Activated CD8-positive, alpha-beta T cell treated with anti-CD3 and anti-CD28 coated beads for 36 hours (primary cell): Measurements from ENCODE around the gene R3HDM4. TPM values are rescaled to one million over a fixed set of nuclear protein-coding genes. Genes with fewer than 3 reads are reported as not detected.

Experiments used
- ATAC-seq: fragments of 200-7000 bp; cut with Tn5 transposase; one replicate; pipeline ENCODE4 v1.10.0; 2021; ENCODE audit warnings: mild to moderate bottlenecking, moderate library complexity
- CTCF ChIA-PET: fragments of 350-600 bp; sonication (Branson Sonifier 250); formaldehyde crosslinking; loops from one replicate; lab custom pipeline; 2021; ENCODE audit warnings: antibody characterized with exemption; lab: Charles Lee
- POLR2A ChIA-PET: fragments of 350-600 bp; sonication (Branson Sonifier 250); formaldehyde crosslinking; loops from one replicate; lab custom pipeline; 2021; ENCODE audit warnings: antibody characterized with exemption; lab: Charles Lee
- DNase-seq: peaks from one replicate; pipeline ENCODE4 v3.0.0-alpha.2; 2020
- H3K27ac Mint-ChIP-seq: one replicate; pipeline ENCODE4 v1.8.0; 2021; ENCODE audit warnings: mild to moderate bottlenecking, mixed read lengths
- H3K27me3 Mint-ChIP-seq: one replicate; pipeline ENCODE4 v1.8.0; 2021; ENCODE audit warnings: mixed read lengths
- H3K36me3 Mint-ChIP-seq: one replicate; pipeline ENCODE4 v1.8.0; 2021; ENCODE audit warnings: low read depth, mixed read lengths
- H3K4me1 Mint-ChIP-seq: one replicate; pipeline ENCODE4 v1.8.0; 2021; ENCODE audit warnings: low read depth, mixed read lengths
- H3K4me3 Mint-ChIP-seq: one replicate; pipeline ENCODE4 v1.8.0; 2021; ENCODE audit warnings: mild to moderate bottlenecking, moderate library complexity, mixed read lengths
- H3K9me3 Mint-ChIP-seq: one replicate; pipeline ENCODE4 v1.8.0; 2021; ENCODE audit warnings: mixed read lengths
- CTCF ChIP-seq: fragments of 200-600 bp; IDR thresholded peaks from one replicate; pipeline ENCODE4 v1.8.0; 2022; ENCODE audit warnings: antibody characterized with exemption, mild to moderate bottlenecking
- intact Hi-C: fragments of 100-400 bp; cut with micrococcal nuclease; formaldehyde crosslinking; loops from one replicate; pipeline ENCODE4 v1.10.0; 2022
- total RNA-seq, 2 experiments: library from RNA; stranded (reverse); gene quantifications; one replicate each; pipeline ENCODE4 v1.2.3, GENCODE V29; 2021

Gene R3HDM4
- total RNA-seq, 2 experiments from 2014 or later: 58.4 to 61.5 TPM

- CTCF ChIA-PET: interaction anchor here (1.0 to 2.4 kb wide), 2 partner anchors 42 to 44 kb away, joined by 3 to 5 read pairs; partner anchors contain the start of gene WDR18
These were observed 26.9 kb upstream of the R3HDM4 start for GRCh38 chr19:939922-940321.

GRCh38 chr19:939439-939838, 26.4 kb upstream of the R3HDM4 start:
- Mint-ChIP-seq H3K4me3 (no peak overlapping the region), H3K9me3 (peaks cover 3% of the 10 kb centered on the region), H3K36me3 (peaks cover 3% of the 10 kb centered on the region), H3K4me1 (peaks cover 27% of the 10 kb centered on the region), H3K27ac (no peak overlapping the region), H3K27me3 (peaks cover 6% of the 10 kb centered on the region)
- DNase-seq: no peak
- CTCF ChIA-PET: interaction anchor here (1.0 to 2.4 kb wide), 2 partner anchors 43 to 44 kb away, joined by 3 to 5 read pairs; partner anchors contain the start of gene WDR18
- intact Hi-C loops: no loop called here
- ATAC-seq: no peak
- TF ChIP-seq CTCF: no peak
- POLR2A ChIA-PET: interaction anchor here (1.6 kb wide), 1 partner anchor 45 kb away, joined by 5 read pairs; the partner anchor contains the start of gene WDR18

More at GRCh38 chr19:939922-940321, 26.9 kb upstream of the R3HDM4 start:
- no peak for TF ChIP-seq CTCF
- H3K4me3 Mint-ChIP-seq: peak overlapping the region; percentile 39
- H3K27me3 Mint-ChIP-seq: peaks cover 6% of the 10 kb centered on the region
- POLR2A ChIA-PET: no interaction called here
- H3K36me3 Mint-ChIP-seq: peaks cover 3% of the 10 kb centered on the region
- DNase-seq: no peak
- ATAC-seq: no peak
- peaks cover 3% of the 10 kb centered on the region for H3K9me3 Mint-ChIP-seq
- no peak overlapping the region for H3K27ac Mint-ChIP-seq
- H3K4me1 Mint-ChIP-seq: peaks cover 27% of the 10 kb centered on the region
- intact Hi-C loops: no loop called here

GRCh38 chr19:938233-938923, 25.4 kb upstream of the R3HDM4 start:
- CTCF ChIA-PET: interaction anchor here (0.6 to 1.2 kb wide), 3 partner anchors 14 to 57 kb away, joined by 3 to 4 read pairs (median 3); no protein-coding TSS in a partner anchor

GRCh38 chr19:937259-937694, 24.3 kb upstream of the R3HDM4 start:
- no peak for TF ChIP-seq CTCF
- H3K9me3 Mint-ChIP-seq: peaks cover 3% of the 10 kb centered on the region
- H3K27me3 Mint-ChIP-seq: peaks cover 6% of the 10 kb centered on the region
- intact Hi-C loops: no loop called here
- no peak overlapping the region for H3K4me3 Mint-ChIP-seq
- peak; percentile 88 for DNase-seq
- ChIA-PET CTCF (interaction anchor here (1.2 to 2.5 kb wide), 2 partner anchors 34 to 58 kb away, joined by 3 to 8 read pairs; no protein-coding TSS in a partner anchor), POLR2A (no interaction called here)
- peak; percentile 63 for ATAC-seq
- H3K4me1 Mint-ChIP-seq: peaks cover 40% of the 10 kb centered on the region
- H3K27ac Mint-ChIP-seq: peak overlapping the region; percentile 68
- H3K36me3 Mint-ChIP-seq: peaks cover 3% of the 10 kb centered on the region

More at GRCh38 chr19:938233-938923, 25.4 kb upstream of the R3HDM4 start:
- DNase-seq (no peak), ATAC-seq (no peak)
- POLR2A ChIA-PET: interaction anchor here (0.7 to 1.6 kb wide), 3 partner anchors 14 to 46 kb away, joined by 3 to 5 read pairs (median 3); partner anchors contain the start of gene WDR18
- Mint-ChIP-seq H3K36me3 (peaks cover 3% of the 10 kb centered on the region), H3K9me3 (peaks cover 3% of the 10 kb centered on the region), H3K27me3 (peaks cover 6% of the 10 kb centered on the region), H3K27ac (no peak overlapping the region), H3K4me3 (no peak overlapping the region), H3K4me1 (peaks cover 32% of the 10 kb centered on the region)
- intact Hi-C loops: no loop called here
- TF ChIP-seq CTCF: no peak

GRCh38 chr19:936175-936546, 23.1 kb upstream of the R3HDM4 start:
- H3K27me3 Mint-ChIP-seq: peaks cover 1% of the 10 kb centered on the region
- no peak for TF ChIP-seq CTCF
- intact Hi-C loops: no loop called here
- CTCF ChIA-PET: interaction anchor here (2.0 to 2.5 kb wide), 2 partner anchors 35 to 46 kb away, joined by 4 to 8 read pairs; no protein-coding TSS in a partner anchor
- H3K36me3 Mint-ChIP-seq: peaks cover 3% of the 10 kb centered on the region
- ATAC-seq: no peak
- POLR2A ChIA-PET: interaction anchor here (0.9 kb wide), 1 partner anchor 12 kb away, joined by 3 read pairs; no protein-coding TSS in a partner anchor
- peaks cover 3% of the 10 kb centered on the region for H3K9me3 Mint-ChIP-seq
- DNase-seq: no peak
- peaks cover 38% of the 10 kb centered on the region for H3K4me1 Mint-ChIP-seq
- no peak overlapping the region for H3K27ac Mint-ChIP-seq
- no peak overlapping the region for H3K4me3 Mint-ChIP-seq
